Frontal cortex (tissue), 4 donors: Measurements from ENCODE around the gene SLC16A3. TPM values are rescaled to one million over a fixed set of nuclear protein-coding genes. Genes with fewer than 3 reads are reported as not detected.
"Not testable (repeated sequence)": the region's sequence is repeated elsewhere in the genome, so short reads cannot be mapped to it uniquely, and the experiment has no call there.

Experiments used
- DNase-seq, 2 donors: peaks; one replicate each; pipeline ENCODE4 v3.0.0; 2012; ENCODE audit warnings: low spot score in 2 of 2
- FAIRE-seq: peaks from 2 replicates; lab custom pipeline; 2012; peaks lifted over from hg19 to GRCh38; lab: Jason Lieb, UNC
- total RNA-seq: library from RNA; depleted of rRNA; stranded (reverse); fragments of >200 nt; gene quantifications from one replicate; pipeline ENCODE4 v1.2.3, GENCODE V29; 2014
- donor health status: control.
- donor health status: control.
- donor health status: control.

SLC16A3 gene
- total RNA-seq, 1 donor from 2014 or later: 2.0 TPM

- no peak for FAIRE-seq
- DNase-seq: no peak
Observed at GRCh38 chr17:82256242-82256885, 27.5 kb downstream of the SLC16A3 start.

DNA sequence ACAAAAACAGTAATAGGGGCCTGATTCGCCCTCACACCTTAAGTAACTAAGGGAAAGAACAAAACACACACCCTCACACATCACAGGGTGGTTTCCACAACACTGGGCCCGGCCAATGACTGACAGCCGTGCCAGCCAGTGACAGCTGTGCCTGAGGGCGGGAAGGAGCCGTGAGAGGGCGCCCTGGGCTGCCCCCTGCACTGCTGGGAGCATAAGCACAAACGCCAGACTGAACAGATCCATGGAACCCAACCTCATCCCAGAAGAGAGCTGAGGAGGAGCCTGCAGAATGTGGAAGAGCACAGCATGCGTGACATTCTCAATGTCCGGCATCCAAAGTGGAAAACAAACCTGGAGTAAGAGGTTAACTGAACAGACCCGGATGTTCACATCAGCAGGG, 28.6 kb downstream of the SLC16A3 start:
- DNase-seq (peak in 1 of 2 donors; percentile 63), FAIRE-seq (no peak)

DNA sequence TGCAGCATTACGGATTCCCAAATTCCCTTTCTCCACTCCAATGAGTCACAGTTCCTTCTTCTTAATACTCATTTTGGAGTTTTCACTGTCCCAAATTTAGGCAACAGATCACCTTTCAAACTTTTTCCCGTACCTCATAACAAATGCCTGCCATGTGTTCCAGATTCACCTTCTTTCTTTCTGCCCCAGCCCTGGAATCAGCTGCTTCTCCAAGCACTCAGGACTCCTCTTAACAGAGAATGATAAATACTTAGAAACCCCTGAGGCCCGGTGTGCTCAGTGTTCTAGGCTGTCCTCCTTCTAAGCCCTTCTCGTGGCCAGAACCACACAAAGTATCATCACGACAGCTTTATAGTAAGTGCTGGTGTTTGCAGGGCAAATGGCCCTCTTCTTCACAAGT, 29.7 kb downstream of the SLC16A3 start:
- DNase-seq (no peak), FAIRE-seq (no peak)

DNA sequence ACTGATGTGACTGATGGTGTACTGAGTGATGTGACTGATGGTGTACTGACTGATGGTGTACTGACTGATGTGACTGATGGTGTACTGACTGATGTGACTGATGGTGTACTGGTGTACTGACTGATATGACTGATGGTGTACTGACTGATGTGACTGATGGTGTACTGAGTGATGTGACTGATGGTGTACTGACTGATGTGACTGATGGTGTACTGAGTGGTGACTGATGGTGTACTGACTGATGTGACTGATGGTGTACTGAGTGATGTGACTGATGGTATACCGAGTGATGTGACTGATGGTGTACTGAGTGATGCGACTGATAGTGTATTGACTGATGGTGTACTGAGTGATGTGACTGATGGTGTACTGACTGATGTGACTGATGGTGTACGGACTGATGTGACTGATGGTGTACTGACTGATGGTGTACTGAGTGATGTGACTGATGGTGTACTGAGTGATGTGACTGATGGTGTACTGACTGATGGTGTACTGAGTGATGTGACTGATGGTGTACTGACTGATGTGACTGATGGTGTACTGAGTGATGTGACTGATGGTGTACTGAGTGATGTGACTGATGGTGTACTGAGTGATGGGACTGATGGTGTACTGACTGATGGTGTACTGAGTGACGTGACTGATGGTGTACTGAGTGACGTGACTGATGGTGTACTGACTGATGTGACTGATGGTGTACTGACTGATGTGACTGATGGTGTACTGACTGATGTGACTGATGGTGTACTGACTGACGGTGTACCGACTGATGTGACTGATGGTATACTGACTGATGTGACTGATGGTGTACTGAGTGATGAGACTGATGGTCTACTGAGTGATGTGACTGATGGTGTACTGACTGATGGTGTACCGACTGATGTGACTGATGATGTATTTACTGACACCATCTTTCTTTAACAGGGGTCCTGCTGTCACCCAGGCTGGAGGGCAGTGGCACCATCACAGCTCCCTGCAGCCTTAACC, 31.4 kb downstream of the SLC16A3 start:
- DNase-seq, FAIRE-seq: not testable (repeated sequence)

DNA sequence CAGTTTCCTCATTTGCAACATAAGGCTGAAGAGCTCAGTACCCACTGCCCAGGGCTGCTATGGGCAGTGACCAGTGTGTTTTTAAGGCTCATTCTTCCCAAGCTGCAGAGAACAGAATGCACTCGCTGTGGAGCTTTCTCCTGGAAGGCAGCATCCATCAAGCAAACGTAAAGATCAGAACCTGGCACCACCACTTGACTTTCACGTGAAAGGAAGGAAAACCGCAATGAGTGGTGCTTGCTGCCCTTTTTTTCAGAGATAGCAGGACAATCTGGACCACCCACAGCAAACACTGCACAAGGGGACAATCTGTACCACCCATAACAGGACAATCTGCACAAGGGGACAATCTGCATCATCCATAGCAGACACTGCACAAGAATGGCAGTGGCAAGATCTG, 33.5 kb downstream of the SLC16A3 start:
- no peak for FAIRE-seq

GRCh38 chr17:82263641-82264040, 34.8 kb downstream of the SLC16A3 start:
- no peak for DNase-seq
- FAIRE-seq: no peak

More for the DNA sequence above, 33.5 kb downstream of the SLC16A3 start:
- DNase-seq: no peak

GRCh38 chr17:82266142-82266541, 37.3 kb downstream of the SLC16A3 start:
- no peak for DNase-seq
- FAIRE-seq: no peak

- DNase-seq (peak; percentile 76 to 87), FAIRE-seq (no peak)
Observed at GRCh38 chr17:82267575-82268379, 38.9 kb downstream of the SLC16A3 start.

DNA sequence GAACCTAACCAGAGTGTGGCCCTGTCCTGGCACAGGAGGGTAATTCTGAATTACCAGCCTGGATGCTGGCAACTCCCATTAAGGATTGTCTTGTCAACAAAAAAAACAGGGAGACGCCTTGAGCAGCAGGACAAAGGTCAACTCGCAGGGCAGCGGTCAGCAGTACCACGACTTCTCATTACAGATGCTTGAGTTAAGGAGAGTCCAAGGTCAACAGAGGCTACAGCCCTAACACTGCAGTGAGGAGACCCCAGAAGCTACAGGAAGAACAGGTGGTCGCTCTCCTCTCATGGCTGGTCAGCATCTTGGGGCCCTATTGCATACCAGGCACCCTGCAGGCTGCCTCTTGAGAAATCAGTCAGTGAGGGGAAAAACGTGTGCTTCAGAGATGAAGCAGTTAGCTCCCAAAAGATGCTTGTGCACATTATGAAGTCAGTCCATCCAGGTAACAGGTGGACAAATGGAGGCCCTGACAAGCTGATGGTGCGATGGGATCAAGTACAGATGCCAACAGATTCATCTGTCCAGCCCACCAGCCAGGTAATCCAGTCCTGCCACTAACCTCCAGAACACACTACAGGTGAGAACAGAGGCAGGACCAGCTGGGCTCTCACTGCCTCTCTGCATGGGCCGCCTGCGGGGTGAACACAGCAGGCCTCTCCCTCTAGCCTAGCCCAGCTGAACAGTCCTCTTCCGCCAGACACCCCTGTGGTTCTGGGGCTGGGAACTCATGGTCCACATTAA, 40.5 kb downstream of the SLC16A3 start:
- no peak for FAIRE-seq

GRCh38 chr17:82269882-82270500, 41.1 kb downstream of the SLC16A3 start:
- no peak for FAIRE-seq

More for the DNA sequence above, 40.5 kb downstream of the SLC16A3 start:
- DNase-seq: no peak

GRCh38 chr17:82270651-82271050, 41.8 kb downstream of the SLC16A3 start:
- DNase-seq (no peak), FAIRE-seq (no peak)

More at GRCh38 chr17:82269882-82270500, 41.1 kb downstream of the SLC16A3 start:
- DNase-seq: no peak

GRCh38 chr17:82271401-82271800, 42.6 kb downstream of the SLC16A3 start:
- no peak for FAIRE-seq
- DNase-seq: no peak

DNA sequence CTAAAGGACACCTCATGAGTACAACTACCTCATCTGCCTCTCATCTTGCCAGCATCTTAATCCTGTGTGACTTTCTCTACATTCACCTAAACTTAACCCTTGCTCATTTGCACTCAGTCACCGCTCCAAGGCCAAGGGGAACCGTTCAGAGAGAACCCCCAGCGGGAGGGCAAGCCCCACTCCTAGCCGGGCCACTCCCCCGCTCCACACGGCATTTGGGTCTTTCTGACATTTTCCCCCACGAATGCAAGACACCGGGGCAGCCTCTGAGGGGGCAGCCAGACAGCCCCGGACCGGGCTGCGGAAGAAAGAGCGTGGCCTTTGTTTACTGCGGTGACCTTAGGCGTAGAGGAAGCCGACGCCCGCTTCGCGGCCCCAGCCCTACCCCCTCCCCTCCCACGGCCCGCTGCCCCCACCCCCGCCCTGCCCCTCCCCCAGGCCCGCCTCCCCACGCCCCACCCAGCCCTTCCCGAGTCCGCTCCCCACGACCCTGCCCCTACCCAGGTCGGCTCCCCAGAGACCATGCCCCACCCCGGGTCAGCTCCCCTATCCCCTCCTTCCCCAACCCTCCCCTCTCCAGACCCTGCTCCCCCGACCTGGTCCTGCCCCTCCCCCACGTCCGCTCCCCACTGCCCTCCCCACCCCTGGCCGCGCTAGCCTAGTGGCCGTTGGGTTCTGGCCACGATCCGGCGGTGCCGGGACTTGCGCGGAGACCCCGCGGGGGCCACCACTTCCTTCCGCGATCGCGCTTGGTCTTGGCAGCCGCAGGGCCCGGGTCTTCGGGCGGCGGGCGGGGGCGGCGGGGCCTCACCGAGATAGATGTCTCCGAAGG, 43.9 kb downstream of the SLC16A3 start:
- FAIRE-seq: no peak
- DNase-seq: peak; percentile 73 to 74

DNA sequence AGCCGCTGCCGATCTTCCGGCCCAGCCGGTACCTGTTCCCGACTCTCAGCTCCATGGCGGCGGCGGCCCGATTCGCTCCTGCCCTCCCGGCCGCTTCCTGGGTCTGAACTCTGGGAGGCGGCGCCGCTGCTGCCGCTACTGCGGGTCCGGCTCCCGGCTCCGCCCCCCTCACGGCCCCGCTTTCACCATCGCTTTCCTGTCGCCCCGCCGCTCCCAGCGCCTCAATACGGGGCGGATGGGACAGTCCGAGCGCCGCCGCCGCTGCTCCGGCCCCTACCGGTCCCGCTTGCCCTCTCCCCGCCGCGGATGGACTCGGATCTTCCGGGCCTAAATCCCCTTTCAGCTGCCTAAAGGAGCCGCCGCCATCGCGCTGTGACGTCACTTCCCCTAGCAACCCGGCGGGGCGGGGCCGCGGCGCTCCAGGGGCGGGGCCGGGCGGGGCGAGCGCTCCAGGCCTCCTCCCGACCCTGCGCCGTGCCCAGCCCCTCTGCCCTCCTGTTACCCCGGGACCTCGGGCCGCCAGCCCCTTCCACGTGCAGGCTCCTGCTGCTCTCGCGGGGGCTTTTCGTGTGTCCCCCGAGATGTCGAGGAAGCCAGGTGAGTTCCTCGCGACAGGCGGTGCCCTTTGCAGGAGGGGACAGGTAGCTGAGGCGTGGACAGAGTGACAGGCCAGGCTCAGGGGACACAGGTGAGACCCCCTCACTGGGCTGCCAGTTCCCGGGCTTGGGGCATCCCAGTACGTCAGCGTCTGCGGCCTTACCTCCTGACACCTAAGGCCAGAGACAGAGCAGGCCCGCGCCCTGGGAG, 44.7 kb downstream of the SLC16A3 start, which contains the start of gene CSNK1D:
Gene CSNK1D, minus strand, starts transcription at position 374 of the 807 bp plus-strand sequence. Its CDS starts 319 bp downstream, at position 55.
- FAIRE-seq (no peak), DNase-seq (peak; percentile 98)

GRCh38 chr17:82274134-82275020, 45.5 kb downstream of the SLC16A3 start:
- FAIRE-seq (no peak), DNase-seq (no peak)

DNA sequence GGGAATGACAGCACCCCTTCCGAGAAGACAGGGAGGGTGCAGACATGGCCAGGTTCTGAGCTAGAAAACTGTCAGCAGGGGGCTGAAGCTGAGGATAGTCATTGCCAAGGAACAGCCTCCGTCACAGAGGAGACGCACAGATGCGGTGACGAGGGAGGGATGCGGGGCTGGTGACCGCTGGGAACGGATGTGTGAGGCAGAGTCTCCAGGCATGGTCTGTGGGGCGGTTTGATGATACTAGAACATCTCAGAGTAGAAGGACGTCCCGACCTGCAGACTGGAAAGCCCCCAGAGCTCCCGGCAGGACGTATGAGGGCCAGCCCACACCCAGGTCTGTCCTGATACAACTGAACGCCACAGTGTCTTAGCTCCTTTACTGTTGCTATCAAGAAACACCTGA, 46.5 kb downstream of the SLC16A3 start:
- DNase-seq: no peak
- no peak for FAIRE-seq
